CD8-positive, alpha-beta memory T cell (primary cell): ENCODE results near the gene RAB3IL1. TPM values are rescaled to one million over a fixed set of nuclear protein-coding genes. Genes with fewer than 3 reads are reported as not detected.
"Not testable (repeated sequence)": the region's sequence is repeated elsewhere in the genome, so short reads cannot be mapped to it uniquely, and the experiment has no call there.

Source experiments
- CTCF ChIA-PET: fragments of 350-600 bp; sonication (Branson Sonifier 250); formaldehyde crosslinking; loops from one replicate; lab custom pipeline; 2021; ENCODE audit warnings: antibody characterized with exemption; lab: Charles Lee
- POLR2A ChIA-PET: fragments of 350-600 bp; sonication (Branson Sonifier 250); formaldehyde crosslinking; loops from one replicate; lab custom pipeline; 2021; ENCODE audit warnings: antibody characterized with exemption; lab: Charles Lee
- DNase-seq, 5 donors: peaks; one replicate each; pipeline versions ENCODE4 v3.0.0 to v3.0.0-alpha.2; 2020 to 2022; ENCODE audit warnings: mixed read lengths in 1 of 5
- H3K27ac ChIP-seq: one replicate; pipeline ENCODE4 v1.7.0; 2013; ENCODE audit warnings: low read depth, mild to moderate bottlenecking, low read length, moderate library complexity
- H3K27me3 ChIP-seq: 2 replicates; pipeline ENCODE4 v1.7.0; 2013; ENCODE audit warnings: low read length, mild to moderate bottlenecking; ENCODE audit not compliant: insufficient read depth, poor library complexity, severe bottlenecking
- H3K36me3 ChIP-seq: 2 replicates; pipeline ENCODE4 v1.7.0; 2013; ENCODE audit warnings: mild to moderate bottlenecking, low read length, moderate library complexity; ENCODE audit not compliant: insufficient read depth
- H3K4me1 ChIP-seq: 2 replicates; pipeline ENCODE4 v1.7.0; 2013; ENCODE audit warnings: mild to moderate bottlenecking, low read length, moderate library complexity; ENCODE audit not compliant: insufficient read depth
- H3K4me3 ChIP-seq: 2 replicates; pipeline ENCODE4 v1.7.0; 2013; ENCODE audit warnings: mild to moderate bottlenecking, low read length
- H3K9me3 ChIP-seq: 2 replicates; pipeline ENCODE4 v1.7.0; 2013; ENCODE audit warnings: mild to moderate bottlenecking, low read length
- H3K27ac Mint-ChIP-seq, 8 donors: one replicate each; pipeline ENCODE4 v1.8.0; 2020 to 2021; ENCODE audit warnings: mixed read lengths in 8 of 8, mild to moderate bottlenecking in 6 of 8, inconsistent platforms in 3 of 8, moderate library complexity in 3 of 8
- H3K27me3 Mint-ChIP-seq, 2 donors: one replicate each; pipeline ENCODE4 v1.8.0; 2020 to 2021; ENCODE audit warnings: mixed read lengths in 2 of 2, mild to moderate bottlenecking in 1 of 2, moderate library complexity in 1 of 2
- H3K36me3 Mint-ChIP-seq, 3 donors: one replicate each; pipeline ENCODE4 v1.8.0; 2020 to 2021; ENCODE audit warnings: mixed read lengths in 3 of 3, inconsistent platforms in 1 of 3, mild to moderate bottlenecking in 1 of 3
- H3K4me1 Mint-ChIP-seq, 3 donors: one replicate each; pipeline ENCODE4 v1.8.0; 2020 to 2021; ENCODE audit warnings: mixed read lengths in 3 of 3, inconsistent platforms in 1 of 3, mild to moderate bottlenecking in 1 of 3
- H3K4me3 Mint-ChIP-seq, 7 donors: one replicate each; pipeline ENCODE4 v1.8.0; 2020 to 2021; ENCODE audit warnings: mixed read lengths in 7 of 7, mild to moderate bottlenecking in 6 of 7, moderate library complexity in 4 of 7, inconsistent platforms in 2 of 7
- H3K9me3 Mint-ChIP-seq, 5 donors: one replicate each; pipeline ENCODE4 v1.8.0; 2020 to 2022; ENCODE audit warnings: mixed read lengths in 5 of 5, mild to moderate bottlenecking in 3 of 5, moderate library complexity in 2 of 5, inconsistent platforms in 1 of 5
- polyA plus RNA-seq: library from polyadenylated mRNA; unstranded; fragments of 300-500 nt; fragmentation: Illumina TruSeq; gene quantifications from one replicate; pipeline ENCODE4 v1.2.3, GENCODE V29; 2021
- total RNA-seq, 2 experiments: library from RNA; stranded (reverse); gene quantifications; one replicate each; pipeline ENCODE4 v1.2.3, GENCODE V29; 2021

Gene RAB3IL1, protein sequence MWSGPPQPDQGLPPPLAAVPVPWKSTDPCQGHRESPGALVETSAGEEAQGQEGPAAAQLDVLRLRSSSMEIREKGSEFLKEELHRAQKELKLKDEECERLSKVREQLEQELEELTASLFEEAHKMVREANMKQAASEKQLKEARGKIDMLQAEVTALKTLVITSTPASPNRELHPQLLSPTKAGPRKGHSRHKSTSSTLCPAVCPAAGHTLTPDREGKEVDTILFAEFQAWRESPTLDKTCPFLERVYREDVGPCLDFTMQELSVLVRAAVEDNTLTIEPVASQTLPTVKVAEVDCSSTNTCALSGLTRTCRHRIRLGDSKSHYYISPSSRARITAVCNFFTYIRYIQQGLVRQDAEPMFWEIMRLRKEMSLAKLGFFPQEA
- under 1 TPM; 0.28 to 0.53 TPM for total RNA-seq
- not detected for polyA plus RNA-seq

GRCh38 chr11:61917334-61918109 lies at the start of gene RAB3IL1:
Gene RAB3IL1 (minus strand): TSS chr11:61917566. CDS start chr11:61917367, 199 bp downstream.
- Histone ChIP-seq H3K36me3 (no peaks in the 10 kb centered on the region), H3K27me3 (peaks cover 13% of the 10 kb centered on the region), H3K9me3 (no peaks in the 10 kb centered on the region), H3K4me3 (no peak within 1 kb of the TSS), H3K27ac (peak within 1 kb of the TSS; percentile 31), H3K4me1 (no peaks in the 10 kb centered on the region)
- Mint-ChIP-seq H3K36me3 (no peaks in the 10 kb centered on the region), H3K27me3 (peaks cover 44 to 65% of the 10 kb centered on the region in 2 donors), H3K27ac (peak within 1 kb of the TSS in 2 of 8 donors; percentile 39 to 85), H3K4me1 (peaks cover 8 to 14% (median 8%) of the 10 kb centered on the region in 3 donors), H3K9me3 (no peaks in the 10 kb centered on the region), H3K4me3 (peak within 1 kb of the TSS in 6 of 7 donors; percentile 64 to 86 (median 69))
- no peak for DNase-seq
- CTCF ChIA-PET: no interaction called here
- POLR2A ChIA-PET: no interaction called here

GRCh38 chr11:61966734-61967115 lies 49.4 kb upstream of the RAB3IL1 start:
- ChIA-PET CTCF (interaction anchor here (1.6 to 4.9 kb wide), 4 partner anchors 19 to 115 kb away, joined by 5 to 26 read pairs (median 12); no protein-coding TSS in a partner anchor), POLR2A (interaction anchor here (1.5 to 3.7 kb wide), 3 partner anchors 19 to 115 kb away, joined by 7 to 38 read pairs (median 12); no protein-coding TSS in a partner anchor)
- H3K4me1 ChIP-seq: peaks cover 38% of the 10 kb centered on the region
- H3K36me3 Mint-ChIP-seq: peaks cover 14 to 52% (median 17%) of the 10 kb centered on the region in 3 donors
- peak overlapping the region; percentile 98 for H3K4me3 ChIP-seq
- DNase-seq: peak in 4 of 5 donors; percentile 21 to 63 (median 48)
- H3K36me3 ChIP-seq: peaks cover 18% of the 10 kb centered on the region
- peaks cover 55 to 75% (median 60%) of the 10 kb centered on the region in 3 donors for H3K4me1 Mint-ChIP-seq
- H3K9me3 Mint-ChIP-seq: no peaks in the 10 kb centered on the region
- peak overlapping the region; percentile 71 to 100 (median 96) for H3K27ac Mint-ChIP-seq
- H3K27ac ChIP-seq: peak overlapping the region; percentile 94
- H3K27me3 Mint-ChIP-seq: peaks cover 0 to 9% of the 10 kb centered on the region in 2 donors
- H3K4me3 Mint-ChIP-seq: peak overlapping the region; percentile 95 to 100 (median 95)
- H3K27me3 ChIP-seq: no peaks in the 10 kb centered on the region
- H3K9me3 ChIP-seq: no peaks in the 10 kb centered on the region

DNA sequence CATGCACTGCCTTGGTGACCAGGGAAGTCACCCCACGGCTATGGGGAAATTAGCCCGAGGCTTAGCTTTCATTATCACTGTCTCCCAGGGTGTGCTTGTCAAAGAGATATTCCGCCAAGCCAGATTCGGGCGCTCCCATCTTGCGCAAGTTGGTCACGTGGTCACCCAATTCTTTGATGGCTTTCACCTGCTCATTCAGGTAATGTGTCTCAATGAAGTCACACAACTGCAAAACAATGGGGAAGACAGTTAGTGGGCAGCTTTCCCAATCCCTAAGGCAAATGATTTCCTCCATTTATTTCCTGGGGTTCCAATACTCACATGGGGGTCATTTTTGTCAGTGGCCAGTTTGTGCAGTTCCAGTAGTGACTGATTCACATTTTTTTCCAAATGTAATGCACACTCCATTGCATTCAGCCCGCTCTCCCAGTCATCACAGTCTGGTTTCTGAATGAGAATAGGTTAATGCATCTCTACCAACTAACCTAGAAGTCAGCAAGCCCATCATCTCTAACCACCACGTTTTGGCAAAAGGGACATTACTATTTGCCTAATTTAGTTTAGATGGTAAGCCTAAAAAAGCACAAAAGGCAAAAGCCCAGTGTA lies 47.4 kb upstream of the RAB3IL1 start:
- H3K27me3 ChIP-seq, H3K27ac ChIP-seq, H3K9me3 ChIP-seq, H3K27me3 Mint-ChIP-seq, POLR2A ChIA-PET, H3K9me3 Mint-ChIP-seq: not testable (repeated sequence)
- H3K4me1 Mint-ChIP-seq: peaks cover 48 to 59% (median 49%) of the 10 kb centered on the region in 3 donors
- Histone ChIP-seq H3K4me3 (peak overlapping the region; percentile 47), H3K4me1 (peaks cover 38% of the 10 kb centered on the region), H3K36me3 (peaks cover 18% of the 10 kb centered on the region)
- peak overlapping the region in 7 of 8 donors; percentile 65 to 100 (median 96) for H3K27ac Mint-ChIP-seq
- H3K36me3 Mint-ChIP-seq: peaks cover 16 to 52% (median 17%) of the 10 kb centered on the region in 3 donors
- H3K4me3 Mint-ChIP-seq: peak overlapping the region; percentile 95 to 100 (median 95)
- CTCF ChIA-PET: interaction anchor here (1.9 to 4.9 kb wide), 2 partner anchors 17 to 117 kb away, joined by 12 to 26 read pairs; no protein-coding TSS in a partner anchor
- peak in 2 of 5 donors; percentile 17 to 33 for DNase-seq

DNA sequence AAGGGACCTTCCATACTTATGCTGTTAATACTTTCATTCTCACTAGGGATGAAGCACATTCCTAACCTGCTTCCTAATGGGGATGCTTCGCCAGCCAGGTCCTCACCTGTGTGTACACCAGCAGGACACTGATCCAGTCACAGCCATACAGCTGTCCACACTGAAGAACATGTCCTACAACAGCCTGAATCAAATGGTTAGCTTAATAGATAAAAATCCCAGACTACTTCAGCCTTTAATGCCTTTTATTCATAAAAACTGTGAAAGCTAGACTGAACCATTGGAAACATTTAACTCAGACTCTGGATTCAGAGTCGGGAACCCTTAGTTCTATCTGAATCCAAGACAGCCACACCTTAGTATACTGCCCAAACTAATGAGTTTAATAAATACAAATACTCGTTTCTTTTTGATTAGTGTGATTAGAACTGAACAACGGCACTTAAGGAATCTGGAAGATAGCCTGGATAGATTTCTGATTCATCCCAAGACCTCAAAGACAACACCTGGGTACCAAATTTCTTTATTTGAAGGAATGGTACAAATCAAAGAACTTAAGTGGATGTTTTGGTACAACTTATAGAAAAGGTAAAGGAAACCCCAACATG lies 46.8 kb upstream of the RAB3IL1 start:
- peak overlapping the region; percentile 30 to 100 (median 95) for H3K4me3 Mint-ChIP-seq
- ChIA-PET CTCF (interaction anchor here (1.4 kb wide), 1 partner anchor 118 kb away, joined by 6 read pairs; no protein-coding TSS in a partner anchor), POLR2A (interaction anchor here (1.5 kb wide), 1 partner anchor 61 kb away, joined by 5 read pairs; no protein-coding TSS in a partner anchor)
- H3K9me3 ChIP-seq: no peaks in the 10 kb centered on the region
- no peaks in the 10 kb centered on the region for H3K9me3 Mint-ChIP-seq
- peaks cover 16 to 52% (median 17%) of the 10 kb centered on the region in 3 donors for H3K36me3 Mint-ChIP-seq
- H3K4me1 Mint-ChIP-seq: peaks cover 46 to 55% (median 49%) of the 10 kb centered on the region in 3 donors
- H3K27me3 Mint-ChIP-seq: peaks cover 0 to 11% of the 10 kb centered on the region in 2 donors
- DNase-seq: no peak
- no peak overlapping the region for H3K4me3 ChIP-seq
- H3K27ac Mint-ChIP-seq: peak overlapping the region in 6 of 8 donors; percentile 65 to 100 (median 91)
- H3K4me1 ChIP-seq: peaks cover 38% of the 10 kb centered on the region
- H3K36me3 ChIP-seq: peaks cover 18% of the 10 kb centered on the region
- no peaks in the 10 kb centered on the region for H3K27me3 ChIP-seq
- no peak overlapping the region for H3K27ac ChIP-seq

DNA sequence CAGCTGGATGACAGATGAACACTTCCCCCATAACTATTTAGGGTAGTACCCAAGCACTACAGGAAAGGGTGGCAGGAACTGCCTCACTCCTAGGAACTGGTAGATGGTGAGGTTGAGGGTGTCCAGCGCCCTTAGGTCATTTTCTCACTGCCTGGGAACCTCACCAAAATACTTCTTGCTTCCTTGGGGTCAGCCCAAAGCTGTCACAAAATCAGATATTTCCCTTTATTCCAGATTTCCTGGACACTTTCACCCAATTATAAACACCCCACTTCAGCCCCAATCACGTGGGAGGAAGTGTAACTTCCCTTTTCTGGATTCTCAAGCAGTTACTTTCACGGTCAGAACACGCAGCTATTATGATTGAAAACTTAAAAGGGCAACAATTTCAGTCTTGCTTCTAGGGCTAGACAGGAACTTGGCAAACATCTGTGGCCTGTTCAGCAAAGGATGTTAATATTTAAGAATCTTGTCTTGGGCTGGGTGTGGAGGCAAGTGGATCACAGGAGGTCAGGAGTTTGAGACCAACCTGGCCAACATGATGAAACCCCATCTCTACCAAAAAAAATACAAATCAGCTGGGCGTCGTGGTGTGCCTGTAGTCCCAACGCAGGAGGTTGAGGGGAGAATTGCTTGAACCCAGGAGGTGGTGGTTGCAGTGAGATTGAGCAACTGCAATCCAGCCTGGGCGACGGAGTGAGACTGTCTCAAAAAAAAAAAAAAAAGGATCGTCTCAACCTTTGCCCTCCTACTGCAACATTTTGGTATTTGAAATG lies 46.1 kb upstream of the RAB3IL1 start:
- Mint-ChIP-seq H3K27me3 (peaks cover 0 to 11% of the 10 kb centered on the region in 2 donors), H3K4me1 (peaks cover 42 to 50% (median 43%) of the 10 kb centered on the region in 3 donors), H3K36me3 (peaks cover 16 to 52% (median 17%) of the 10 kb centered on the region in 3 donors), H3K27ac (peak overlapping the region; percentile 34 to 100 (median 88)), H3K4me3 (peak overlapping the region; percentile 29 to 100 (median 59)), H3K9me3 (no peaks in the 10 kb centered on the region)
- H3K27ac ChIP-seq: no peak overlapping the region
- no peaks in the 10 kb centered on the region for H3K27me3 ChIP-seq
- ChIA-PET CTCF (interaction anchor here (1.3 to 1.4 kb wide), 2 partner anchors 64 to 119 kb away, joined by 3 to 6 read pairs; no protein-coding TSS in a partner anchor), POLR2A (interaction anchor here (1.5 kb wide), 1 partner anchor 62 kb away, joined by 5 read pairs; no protein-coding TSS in a partner anchor)
- H3K4me1 ChIP-seq: peaks cover 33% of the 10 kb centered on the region
- no peaks in the 10 kb centered on the region for H3K9me3 ChIP-seq
- H3K4me3 ChIP-seq: no peak overlapping the region
- peaks cover 18% of the 10 kb centered on the region for H3K36me3 ChIP-seq
- peak in 2 of 5 donors; percentile 32 to 51 for DNase-seq

GRCh38 chr11:61963016-61963281 lies 45.6 kb upstream of the RAB3IL1 start:
- H3K9me3 ChIP-seq: no peaks in the 10 kb centered on the region
- peaks cover 31% of the 10 kb centered on the region for H3K4me1 ChIP-seq
- H3K27ac ChIP-seq: no peak overlapping the region
- Mint-ChIP-seq H3K27me3 (peaks cover 0 to 11% of the 10 kb centered on the region in 2 donors), H3K9me3 (no peaks in the 10 kb centered on the region), H3K27ac (peak overlapping the region; percentile 34 to 100 (median 88)), H3K4me1 (peaks cover 37 to 45% (median 39%) of the 10 kb centered on the region in 3 donors), H3K4me3 (peak overlapping the region in 4 of 7 donors; percentile 29 to 100 (median 68)), H3K36me3 (peaks cover 16 to 52% (median 17%) of the 10 kb centered on the region in 3 donors)
- peaks cover 18% of the 10 kb centered on the region for H3K36me3 ChIP-seq
- peak in 2 of 5 donors; percentile 37 to 47 for DNase-seq
- H3K4me3 ChIP-seq: no peak overlapping the region
- POLR2A ChIA-PET: interaction anchor here (1.5 kb wide), 1 partner anchor 62 kb away, joined by 5 read pairs; no protein-coding TSS in a partner anchor
- CTCF ChIA-PET: interaction anchor here (1.3 to 1.4 kb wide), 2 partner anchors 64 to 119 kb away, joined by 3 to 6 read pairs; no protein-coding TSS in a partner anchor
- no peaks in the 10 kb centered on the region for H3K27me3 ChIP-seq
